Endothelial cell of umbilical vein (primary cell): Measurements from ENCODE around the gene GOLGA8B. TPM values are rescaled to one million over a fixed set of nuclear protein-coding genes. Genes with fewer than 3 reads are reported as not detected.

Source experiments
- BruUV-seq: library from RNA; stranded (reverse); fragments of 400-500 nt; replicated peaks from 2 replicates; lab custom pipeline; 2021; lab: Mats Ljungman, UMichigan
- CTCF ChIA-PET: fragments of 300-600, 350-600 bp; sonication (Branson Sonifier 250); formaldehyde crosslinking; loops from one replicate; lab custom pipeline; 2021; ENCODE audit warnings: antibody characterized with exemption, inconsistent platforms; lab: Charles Lee
- POLR2A ChIA-PET: fragments of 300-600, 350-600 bp; sonication (Branson Sonifier 250); formaldehyde crosslinking; loops from one replicate; lab custom pipeline; 2021; ENCODE audit warnings: antibody characterized with exemption, inconsistent platforms; lab: Charles Lee
- DNase-seq: peaks from one replicate; pipeline ENCODE4 v3.0.0-alpha.2; 2011; ENCODE audit warnings: low read depth, low spot score
- FAIRE-seq: peaks from 2 replicates; lab custom pipeline; 2011; peaks lifted over from hg19 to GRCh38; lab: Jason Lieb, UNC
- H2AFZ ChIP-seq: 2 replicates; pipeline ENCODE4 v1.6.0; 2012; ENCODE audit warnings: low read depth, low read length, control low read depth, inconsistent platforms
- H3K27ac ChIP-seq: 2 replicates; pipeline ENCODE4 v1.5.1; 2011; ENCODE audit warnings: low read depth, mild to moderate bottlenecking, control low read depth, low read length, moderate library complexity; ENCODE audit not compliant: insufficient read depth
- H3K27me3 ChIP-seq, 2 experiments: 2 replicates each; pipeline versions ENCODE4 v1.6.0 to v1.6.1; 2011; ENCODE audit warnings: low read length in 2 of 2, mixed read lengths in 1 of 2; ENCODE audit not compliant: control insufficient read depth in 2 of 2, insufficient read depth in 2 of 2
- H3K36me3 ChIP-seq, 2 experiments: 2 replicates in 1 of 2; 3 replicates in 1 of 2; pipeline ENCODE4 v1.5.1; 2011; ENCODE audit warnings: low read length in 2 of 2, mild to moderate bottlenecking in 1 of 2, moderate library complexity in 1 of 2; ENCODE audit not compliant: control insufficient read depth in 2 of 2, insufficient read depth in 2 of 2; ENCODE audit errors: extremely low read depth in 1 of 2
- H3K4me1 ChIP-seq: 3 replicates; pipeline ENCODE4 v1.5.1; 2011; ENCODE audit warnings: mild to moderate bottlenecking, low read length; ENCODE audit not compliant: control insufficient read depth, insufficient read depth; ENCODE audit errors: extremely low read depth
- H3K4me2 ChIP-seq: 2 replicates; pipeline ENCODE4 v1.6.1; 2011; ENCODE audit warnings: low read length, control low read depth, mixed read lengths; ENCODE audit not compliant: insufficient read depth
- H3K4me3 ChIP-seq, 3 experiments: fragments of 200-600 bp in 1 of 3; sonication (generic), shearing (Covaris generic) in 1 of 3; replicated peaks in 1 of 3; 2 replicates each; pipeline ENCODE4 v1.5.1; 2011 to 2016; ENCODE audit warnings: control low read depth in 3 of 3, low read length in 3 of 3, mild to moderate bottlenecking in 2 of 3, inconsistent platforms in 1 of 3, low read depth in 1 of 3, moderate library complexity in 1 of 3; ENCODE audit not compliant: insufficient read depth in 1 of 3
- H3K79me2 ChIP-seq: 2 replicates; pipeline ENCODE4 v1.6.0; 2012; ENCODE audit warnings: low read length, inconsistent platforms; ENCODE audit not compliant: control insufficient read depth, insufficient read depth
- H3K9ac ChIP-seq: replicated peaks from 2 replicates; pipeline ENCODE3; 2011; ENCODE audit warnings: low read length, control low read depth; ENCODE audit not compliant: insufficient read depth; ENCODE audit errors: extremely low read depth
- H3K9me1 ChIP-seq: replicated peaks from 3 replicates; pipeline ENCODE4 v1.6.0; 2011; ENCODE audit warnings: mild to moderate bottlenecking, low read length; ENCODE audit not compliant: control insufficient read depth, insufficient read depth; ENCODE audit errors: extremely low read depth
- H3K9me3 ChIP-seq: replicated peaks from 2 replicates; pipeline ENCODE4 v1.5.1; 2012; ENCODE audit warnings: low read length, inconsistent platforms; ENCODE audit not compliant: control insufficient read depth, insufficient read depth
- H4K20me1 ChIP-seq: replicated peaks from 2 replicates; pipeline ENCODE3; 2011; ENCODE audit warnings: mild to moderate bottlenecking, low read length; ENCODE audit not compliant: control insufficient read depth, insufficient read depth; ENCODE audit errors: extremely low read depth
- CTCF ChIP-seq, 2 donors: IDR thresholded peaks; 1 replicate in 1 of 2; 2 replicates in 1 of 2; pipeline ENCODE4 v1.5.1; 2011; ENCODE audit warnings: low read length in 2 of 2, mild to moderate bottlenecking in 2 of 2, moderate library complexity in 2 of 2, control low read depth in 1 of 2, inconsistent platforms in 1 of 2, low read depth in 1 of 2; ENCODE audit not compliant: insufficient read depth in 1 of 2; ENCODE audit errors: extremely low read depth in 1 of 2
- EZH2 ChIP-seq: IDR thresholded peaks from 2 replicates; pipeline ENCODE4 v1.6.1; 2012; ENCODE audit warnings: borderline replicate concordance, low read depth, mild to moderate bottlenecking, moderate library complexity, low read length, inconsistent platforms; ENCODE audit not compliant: severe bottlenecking
- FOS ChIP-seq: IDR thresholded peaks from 2 replicates; pipeline ENCODE4 v1.6.1; 2011; ENCODE audit warnings: mild to moderate bottlenecking, low read length, moderate library complexity, borderline replicate concordance; ENCODE audit not compliant: insufficient read depth
- GATA2 ChIP-seq: IDR thresholded peaks from 2 replicates; pipeline ENCODE4 v1.7.0; 2011; ENCODE audit warnings: low read depth, mild to moderate bottlenecking, moderate library complexity, mixed read lengths, low read length; ENCODE audit not compliant: insufficient read length, insufficient read depth
- JUN ChIP-seq: IDR thresholded peaks from 2 replicates; pipeline ENCODE4 v1.6.1; 2011; ENCODE audit warnings: borderline replicate concordance, low read depth; ENCODE audit not compliant: insufficient read length, insufficient read depth
- MAX ChIP-seq: IDR thresholded peaks from 2 replicates; pipeline ENCODE4 v1.6.1; 2011; ENCODE audit not compliant: insufficient read depth, insufficient read length
- MYC ChIP-seq: IDR thresholded peaks from one replicate; pipeline ENCODE4 v1.6.1; 2011; ENCODE audit warnings: mild to moderate bottlenecking, low read depth, low read length
- POLR2A ChIP-seq: IDR thresholded peaks from 2 replicates; pipeline ENCODE4 v1.6.1; 2012; ENCODE audit warnings: low read depth, mild to moderate bottlenecking, control low read depth, low read length
- POLR2AphosphoS5 ChIP-seq: IDR thresholded peaks from 2 replicates; pipeline ENCODE4 v1.6.1; 2012; ENCODE audit warnings: low read depth, mild to moderate bottlenecking, control low read depth, low read length, moderate library complexity; ENCODE audit not compliant: insufficient read depth
- dilution Hi-C: fragments of 300-500 bp; cut with MboI; formaldehyde crosslinking; loops from one replicate; pipeline ENCODE4 v1.15.0; 2019; ENCODE audit warnings: low sequenced_read_pairs; ENCODE audit not compliant: extremely low pct_ligation_motif_present
- intact Hi-C: fragments of 100-400 bp; cut with micrococcal nuclease; formaldehyde crosslinking; loops from one replicate; pipeline ENCODE4 v1.10.0; 2022
- polyA plus RNA-seq, 4 experiments: library from polyadenylated mRNA; depleted of rRNA in 3 of 4; stranded (reverse) in 3 of 4; unstranded in 1 of 4; fragments of >200 nt; gene quantifications; 2 replicates each; pipeline versions ENCODE4 v1.2.1 to v1.2.3, GENCODE V29; 2011 to 2012; ENCODE audit warnings: missing spikeins in 1 of 4
- total RNA-seq: library from RNA; stranded (reverse); gene quantifications from 2 replicates; pipeline ENCODE4 v1.2.3, GENCODE V29; 2021

The GOLGA8B gene
- total and polyA plus RNA-seq, 2 donors (not counting 3 experiments of a cell fraction or from before 2014, with no cell fraction given): 30.9 to 36.0 TPM

- no peaks in the 10 kb centered on the region for H3K27me3 ChIP-seq
- H3K27ac ChIP-seq: no peak overlapping the region
- peaks cover 5% of the 10 kb centered on the region for H3K4me1 ChIP-seq
- H4K20me1 ChIP-seq: no peaks in the 10 kb centered on the region
- H3K9ac ChIP-seq: no peak overlapping the region
- no peak overlapping the region for H2AFZ ChIP-seq
- no peaks in the 10 kb centered on the region for H3K9me1 ChIP-seq
- no peak overlapping the region for H3K4me3 ChIP-seq
- H3K9me3 ChIP-seq: no peaks in the 10 kb centered on the region
- dilution Hi-C loops (no loop called here), intact Hi-C loops (no loop called here)
- H3K36me3 ChIP-seq: no peaks in the 10 kb centered on the region
- CTCF ChIA-PET: no interaction called here
- H3K79me2 ChIP-seq: no peaks in the 10 kb centered on the region
- TF ChIP-seq POLR2A (no peak), CTCF (IDR thresholded peaks at IDR 0.05; ENCODE audit: extremely low read depth in 1 of 2, insufficient read depth in 1 of 2, low read depth in 1 of 2, low read length in 2 of 2) (no peak), EZH2 (no peak), POLR2AphosphoS5 (no peak), JUN (no peak), FOS (no peak), GATA2 (no peak), MYC (no peak), MAX (no peak)
- POLR2A ChIA-PET: no interaction called here
- no peak overlapping the region for H3K4me2 ChIP-seq
- FAIRE-seq (no peak), DNase-seq (no peak)
- no TSS peak for BruUV-seq
These were observed 1.5 kb upstream of the GOLGA8B start for GRCh38 chr15:34584996-34585395.
